Measurements from ENCODE around the gene DBNDD1. TPM values are rescaled to one million over a fixed set of nuclear protein-coding genes. Genes with fewer than 3 reads are reported as not detected.

Gene DBNDD1
- total RNA-seq, 1 donor, result 1.1 TPM

DNA sequence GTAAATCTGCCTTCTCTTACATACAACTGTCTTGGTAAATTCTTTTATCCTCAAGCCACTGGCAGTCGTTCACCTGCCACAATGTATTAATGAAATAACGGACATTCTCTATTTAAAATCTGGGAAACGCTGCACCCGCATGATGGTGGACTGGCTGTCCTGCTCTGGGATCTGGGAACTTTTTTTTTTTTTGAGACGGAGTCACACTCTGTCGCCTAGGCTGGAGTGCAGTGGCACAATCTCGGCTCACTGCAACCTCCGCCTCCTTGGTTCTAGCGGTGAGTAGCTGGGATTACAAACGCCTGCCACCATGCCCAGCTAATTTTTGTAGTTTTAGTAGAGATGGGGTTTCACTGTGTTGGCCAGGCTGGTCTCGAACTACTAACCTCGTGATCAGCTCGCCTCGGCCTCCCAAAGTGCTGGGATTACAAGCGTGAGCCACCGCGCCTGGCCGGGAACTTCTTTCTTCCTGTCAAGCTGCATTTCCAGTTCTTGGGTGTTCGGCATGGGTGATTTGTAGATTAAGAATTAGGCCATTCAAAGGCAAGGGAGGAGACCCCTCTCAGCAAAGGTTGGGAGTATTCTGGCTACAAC is 29.6 kb upstream of the DBNDD1 start:
- Histone ChIP-seq H2AFZ (ENCODE audit: low read length) (no peak overlapping the region), H3K4me3 (ENCODE audit: insufficient read depth, low read length) (no peak overlapping the region), H3K4me1 (ENCODE audit: insufficient read depth, low read length) (peaks cover 11% of the 10 kb centered on the region), H3K4me2 (ENCODE audit: insufficient read depth, low read length) (no peak overlapping the region), H3K79me2 (ENCODE audit: insufficient read depth, low read length) (no peaks in the 10 kb centered on the region), H3K9me3 (ENCODE audit: low read depth, low read length) (no peaks in the 10 kb centered on the region), H3K27me3 (ENCODE audit: insufficient read depth, low read length) (no peaks in the 10 kb centered on the region), H4K20me1 (ENCODE audit: insufficient read depth, low read length) (no peaks in the 10 kb centered on the region), H3K27ac (ENCODE audit: low read depth, low read length) (no peak overlapping the region), H3K36me3 (ENCODE audit: insufficient read depth, low read length) (no peaks in the 10 kb centered on the region)
- DNase-seq (ENCODE audit: insufficient read length, low spot score, missing footprints), result peak; percentile 75
- TF ChIP-seq, protein P1, sequence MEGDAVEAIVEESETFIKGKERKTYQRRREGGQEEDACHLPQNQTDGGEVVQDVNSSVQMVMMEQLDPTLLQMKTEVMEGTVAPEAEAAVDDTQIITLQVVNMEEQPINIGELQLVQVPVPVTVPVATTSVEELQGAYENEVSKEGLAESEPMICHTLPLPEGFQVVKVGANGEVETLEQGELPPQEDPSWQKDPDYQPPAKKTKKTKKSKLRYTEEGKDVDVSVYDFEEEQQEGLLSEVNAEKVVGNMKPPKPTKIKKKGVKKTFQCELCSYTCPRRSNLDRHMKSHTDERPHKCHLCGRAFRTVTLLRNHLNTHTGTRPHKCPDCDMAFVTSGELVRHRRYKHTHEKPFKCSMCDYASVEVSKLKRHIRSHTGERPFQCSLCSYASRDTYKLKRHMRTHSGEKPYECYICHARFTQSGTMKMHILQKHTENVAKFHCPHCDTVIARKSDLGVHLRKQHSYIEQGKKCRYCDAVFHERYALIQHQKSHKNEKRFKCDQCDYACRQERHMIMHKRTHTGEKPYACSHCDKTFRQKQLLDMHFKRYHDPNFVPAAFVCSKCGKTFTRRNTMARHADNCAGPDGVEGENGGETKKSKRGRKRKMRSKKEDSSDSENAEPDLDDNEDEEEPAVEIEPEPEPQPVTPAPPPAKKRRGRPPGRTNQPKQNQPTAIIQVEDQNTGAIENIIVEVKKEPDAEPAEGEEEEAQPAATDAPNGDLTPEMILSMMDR (IDR thresholded peaks at IDR 0.05; ENCODE audit: extremely low read depth, low read depth, low read length), result no peak

DNA sequence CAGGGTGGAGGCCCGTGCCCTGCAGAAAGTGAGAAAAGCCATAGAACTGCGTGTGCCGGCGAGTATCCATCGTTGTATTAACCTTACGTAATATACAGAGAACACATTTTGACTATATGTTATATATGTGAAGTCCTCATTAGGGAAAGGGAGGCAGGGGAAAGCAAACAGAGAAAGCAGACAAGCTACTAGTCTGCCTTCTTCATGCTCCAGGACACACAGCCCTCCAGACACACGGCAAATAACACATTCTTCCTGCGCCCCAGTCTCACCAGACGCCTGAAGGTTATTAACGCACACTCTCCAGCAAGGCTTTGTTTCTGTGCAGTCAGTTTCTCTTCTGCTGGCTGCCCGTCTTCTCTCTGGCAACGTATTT is 29.1 kb upstream of the DBNDD1 start:
- no peaks in the 10 kb centered on the region for H4K20me1 ChIP-seq (ENCODE audit: insufficient read depth, low read length)
- no peak overlapping the region for H3K27ac ChIP-seq (ENCODE audit: low read depth, low read length)
- no peaks in the 10 kb centered on the region for H3K79me2 ChIP-seq (ENCODE audit: insufficient read depth, low read length)
- H3K27me3 ChIP-seq (ENCODE audit: insufficient read depth, low read length), result no peaks in the 10 kb centered on the region
- peak; percentile 78 for DNase-seq (ENCODE audit: insufficient read length, low spot score, missing footprints)
- peak overlapping the region; percentile 36 for H3K4me2 ChIP-seq (ENCODE audit: insufficient read depth, low read length)
- H3K4me1 ChIP-seq (ENCODE audit: insufficient read depth, low read length), result peaks cover 11% of the 10 kb centered on the region
- TF ChIP-seq, protein P1 (IDR thresholded peaks at IDR 0.05; ENCODE audit: extremely low read depth, low read depth, low read length), result no peak
- peaks cover 4% of the 10 kb centered on the region for H3K36me3 ChIP-seq (ENCODE audit: insufficient read depth, low read length)
- H3K9me3 ChIP-seq (ENCODE audit: low read depth, low read length), result no peaks in the 10 kb centered on the region
- H2AFZ ChIP-seq (ENCODE audit: low read length), result no peak overlapping the region
- no peak overlapping the region for H3K4me3 ChIP-seq (ENCODE audit: insufficient read depth, low read length)

DNA sequence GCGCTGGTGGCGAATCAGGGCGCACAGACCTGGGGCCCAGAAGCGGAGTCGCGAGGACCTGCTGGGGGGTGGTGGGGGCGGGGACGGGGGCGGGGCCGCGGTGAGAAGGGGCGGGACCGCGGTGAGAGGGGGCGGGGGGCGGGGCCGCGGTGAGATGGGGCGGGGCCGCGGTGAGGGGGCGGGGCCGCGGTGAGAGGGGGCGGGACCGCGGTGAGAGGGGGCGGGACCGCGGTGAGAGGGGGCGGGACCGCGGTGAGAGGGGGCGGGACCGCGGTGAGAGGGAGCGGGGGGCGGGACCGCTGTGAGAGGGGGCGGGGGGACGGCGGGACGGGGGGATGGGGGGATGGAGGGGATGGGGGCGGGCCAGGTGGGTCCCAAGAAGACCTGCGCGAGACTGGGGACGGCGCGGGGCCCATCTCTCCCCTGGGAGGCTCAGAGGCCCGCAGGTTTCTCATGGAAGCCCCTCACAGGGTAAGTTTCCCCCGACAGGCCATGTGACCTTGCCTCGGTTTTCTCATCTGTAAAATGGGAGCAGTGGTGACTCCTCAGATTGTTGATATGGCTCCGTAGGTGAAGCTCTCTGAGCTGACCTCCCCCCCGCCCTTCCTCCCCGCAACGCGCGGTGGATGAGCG is 28.6 kb upstream of the DBNDD1 start:
- peaks cover 11% of the 10 kb centered on the region for H3K4me1 ChIP-seq (ENCODE audit: insufficient read depth, low read length)
- no peak overlapping the region for H3K27ac ChIP-seq (ENCODE audit: low read depth, low read length)
- H3K36me3 ChIP-seq (ENCODE audit: insufficient read depth, low read length), result peaks cover 9% of the 10 kb centered on the region
- H2AFZ ChIP-seq (ENCODE audit: low read length), result no peak overlapping the region
- no peaks in the 10 kb centered on the region for H3K27me3 ChIP-seq (ENCODE audit: insufficient read depth, low read length)
- H4K20me1 ChIP-seq (ENCODE audit: insufficient read depth, low read length), result no peaks in the 10 kb centered on the region
- no peaks in the 10 kb centered on the region for H3K9me3 ChIP-seq (ENCODE audit: low read depth, low read length)
- TF ChIP-seq, protein P1 (IDR thresholded peaks at IDR 0.05; ENCODE audit: extremely low read depth, low read depth, low read length), result no peak
- H3K4me3 ChIP-seq (ENCODE audit: insufficient read depth, low read length), result peak overlapping the region; percentile 64
- H3K4me2 ChIP-seq (ENCODE audit: insufficient read depth, low read length), result peak overlapping the region; percentile 86
- H3K79me2 ChIP-seq (ENCODE audit: insufficient read depth, low read length), result no peaks in the 10 kb centered on the region
- DNase-seq (ENCODE audit: insufficient read length, low spot score, missing footprints), result peak; percentile 88

DNA sequence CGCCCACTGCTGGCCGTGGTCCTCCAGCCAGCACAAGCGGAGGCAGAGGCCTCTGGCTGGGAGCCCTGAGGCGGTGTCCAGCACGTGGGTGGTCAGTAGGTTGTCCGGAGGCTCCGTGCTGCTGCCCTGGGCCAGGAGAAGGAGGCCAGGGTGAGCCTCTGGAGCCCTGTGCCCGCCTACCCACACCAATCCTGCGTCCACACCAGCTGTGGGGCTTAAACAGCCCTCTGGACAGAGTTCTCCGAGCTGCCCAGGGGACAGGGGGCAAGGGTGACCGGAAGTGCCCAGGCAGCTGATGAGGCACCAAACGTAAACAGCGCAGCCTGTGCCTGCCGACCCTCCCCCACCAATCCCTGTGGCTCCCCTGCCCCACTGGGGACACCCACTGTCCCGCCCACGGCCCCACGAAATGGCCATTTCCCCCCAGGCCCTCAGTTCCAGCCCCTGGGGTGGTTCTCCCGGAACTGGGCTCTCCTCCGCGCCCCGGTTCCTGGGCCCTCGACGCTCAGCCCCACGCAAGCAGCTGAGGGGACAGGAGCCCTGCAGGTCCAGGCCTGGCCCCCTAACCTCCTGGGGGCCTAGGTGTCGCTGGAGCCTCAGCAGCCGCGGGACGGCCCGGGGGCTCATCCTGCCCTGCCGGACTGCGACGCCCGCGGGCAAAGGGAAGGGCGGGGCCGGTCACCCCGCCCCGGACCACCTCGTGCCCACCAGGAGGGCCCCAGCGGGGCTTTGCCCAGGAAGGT is 27.9 kb upstream of the DBNDD1 start:
- H3K4me2 ChIP-seq (ENCODE audit: insufficient read depth, low read length), result peak overlapping the region; percentile 86
- TF ChIP-seq, protein P1 (IDR thresholded peaks at IDR 0.05; ENCODE audit: extremely low read depth, low read depth, low read length), result no peak
- no peaks in the 10 kb centered on the region for H3K79me2 ChIP-seq (ENCODE audit: insufficient read depth, low read length)
- no peak overlapping the region for H3K27ac ChIP-seq (ENCODE audit: low read depth, low read length)
- peak overlapping the region; percentile 80 for H2AFZ ChIP-seq (ENCODE audit: low read length)
- DNase-seq (ENCODE audit: insufficient read length, low spot score, missing footprints), result peak; percentile 95
- no peaks in the 10 kb centered on the region for H3K9me3 ChIP-seq (ENCODE audit: low read depth, low read length)
- no peaks in the 10 kb centered on the region for H4K20me1 ChIP-seq (ENCODE audit: insufficient read depth, low read length)
- peaks cover 13% of the 10 kb centered on the region for H3K36me3 ChIP-seq (ENCODE audit: insufficient read depth, low read length)
- peaks cover 11% of the 10 kb centered on the region for H3K4me1 ChIP-seq (ENCODE audit: insufficient read depth, low read length)
- no peaks in the 10 kb centered on the region for H3K27me3 ChIP-seq (ENCODE audit: insufficient read depth, low read length)
- peak overlapping the region; percentile 64 for H3K4me3 ChIP-seq (ENCODE audit: insufficient read depth, low read length)
